Endothelial cell (in vitro differentiated cells): ENCODE measurements around the gene TRMT11. TPM values are rescaled to one million over a fixed set of nuclear protein-coding genes. Genes with fewer than 3 reads are reported as not detected.
"Not testable (repeated sequence)": the region's sequence is repeated elsewhere in the genome, so short reads cannot be mapped to it uniquely, and the experiment has no call there.

Experiments
- DNase-seq: peaks from one replicate; pipeline ENCODE4 v3.0.0; 2021; ENCODE audit warnings: low spot score
- H3K27ac Mint-ChIP-seq: one replicate; pipeline ENCODE4 v1.8.0; 2021; ENCODE audit warnings: mixed read lengths, inconsistent platforms; ENCODE audit not compliant: unreplicated experiment
- H3K27me3 Mint-ChIP-seq: one replicate; pipeline ENCODE4 v1.8.0; 2021; ENCODE audit warnings: mild to moderate bottlenecking, moderate library complexity, mixed read lengths, inconsistent platforms; ENCODE audit not compliant: unreplicated experiment
- H3K36me3 Mint-ChIP-seq: one replicate; pipeline ENCODE4 v1.8.0; 2021; ENCODE audit warnings: mild to moderate bottlenecking, low read depth, mixed read lengths, inconsistent platforms; ENCODE audit not compliant: unreplicated experiment
- H3K4me1 Mint-ChIP-seq: one replicate; pipeline ENCODE4 v1.8.0; 2021; ENCODE audit warnings: mild to moderate bottlenecking, mixed read lengths, inconsistent platforms; ENCODE audit not compliant: unreplicated experiment
- H3K4me3 Mint-ChIP-seq: one replicate; pipeline ENCODE4 v1.8.0; 2021; ENCODE audit warnings: mild to moderate bottlenecking, mixed read lengths, inconsistent platforms; ENCODE audit not compliant: unreplicated experiment
- H3K9me3 Mint-ChIP-seq: one replicate; pipeline ENCODE4 v1.8.0; 2021; ENCODE audit warnings: mixed read lengths, inconsistent platforms; ENCODE audit not compliant: unreplicated experiment
- total RNA-seq: library from RNA; stranded (reverse); fragmentation: NEBNext Ultra II Directional; extraction: Animal tissue kit (Norgen Biotek cat#: 25700); gene quantifications from one replicate; pipeline ENCODE4 v1.2.1, GENCODE V29; 2021; ENCODE audit not compliant: unreplicated experiment
- TF ChIP-seq, protein P1 (sequence below): fragments of 200-600 bp; sonication (generic); IDR thresholded peaks from one replicate; pipeline ENCODE4 v1.5.0; 2021; ENCODE audit warnings: antibody characterized with exemption; ENCODE audit not compliant: unreplicated experiment

TRMT11 gene
- total RNA-seq, 1 donor from 2014 or later, result 9.6 TPM

DNA sequence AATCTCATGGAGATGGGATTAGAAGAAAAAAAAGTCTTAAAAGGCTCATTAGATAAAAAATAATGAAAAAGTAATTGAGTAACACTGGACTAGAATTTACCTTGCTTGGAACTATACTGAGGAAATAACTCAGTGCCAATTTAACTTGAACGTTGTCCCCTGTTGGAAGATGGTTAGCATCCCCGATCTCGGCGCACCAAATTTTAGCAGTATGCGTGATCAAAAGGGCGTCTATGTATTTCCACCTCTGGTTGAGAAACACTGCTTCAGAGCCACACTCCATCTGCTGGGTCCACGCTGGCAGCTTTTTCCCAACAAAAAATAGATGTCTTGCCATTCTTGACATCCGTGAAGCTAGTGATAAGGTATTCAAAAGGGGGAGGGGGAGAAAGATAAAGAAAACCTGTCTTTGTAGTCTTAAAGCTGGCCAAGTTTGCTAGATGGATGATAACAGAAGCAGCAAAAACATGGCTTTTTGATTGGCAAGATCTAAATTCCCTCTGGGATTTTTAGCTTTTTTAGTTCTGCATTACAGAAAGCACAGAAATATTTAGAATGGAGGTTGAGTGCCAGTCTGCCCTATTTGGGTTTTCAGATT, 23.3 kb upstream of the TRMT11 start:
- Mint-ChIP-seq H3K9me3 (no peaks in the 10 kb centered on the region), H3K36me3 (no peaks in the 10 kb centered on the region), H3K4me3 (no peak overlapping the region), H3K27me3 (no peaks in the 10 kb centered on the region), H3K27ac (no peak overlapping the region), H3K4me1 (no peaks in the 10 kb centered on the region)
- no peak for DNase-seq
- TF ChIP-seq, protein P1, sequence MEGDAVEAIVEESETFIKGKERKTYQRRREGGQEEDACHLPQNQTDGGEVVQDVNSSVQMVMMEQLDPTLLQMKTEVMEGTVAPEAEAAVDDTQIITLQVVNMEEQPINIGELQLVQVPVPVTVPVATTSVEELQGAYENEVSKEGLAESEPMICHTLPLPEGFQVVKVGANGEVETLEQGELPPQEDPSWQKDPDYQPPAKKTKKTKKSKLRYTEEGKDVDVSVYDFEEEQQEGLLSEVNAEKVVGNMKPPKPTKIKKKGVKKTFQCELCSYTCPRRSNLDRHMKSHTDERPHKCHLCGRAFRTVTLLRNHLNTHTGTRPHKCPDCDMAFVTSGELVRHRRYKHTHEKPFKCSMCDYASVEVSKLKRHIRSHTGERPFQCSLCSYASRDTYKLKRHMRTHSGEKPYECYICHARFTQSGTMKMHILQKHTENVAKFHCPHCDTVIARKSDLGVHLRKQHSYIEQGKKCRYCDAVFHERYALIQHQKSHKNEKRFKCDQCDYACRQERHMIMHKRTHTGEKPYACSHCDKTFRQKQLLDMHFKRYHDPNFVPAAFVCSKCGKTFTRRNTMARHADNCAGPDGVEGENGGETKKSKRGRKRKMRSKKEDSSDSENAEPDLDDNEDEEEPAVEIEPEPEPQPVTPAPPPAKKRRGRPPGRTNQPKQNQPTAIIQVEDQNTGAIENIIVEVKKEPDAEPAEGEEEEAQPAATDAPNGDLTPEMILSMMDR, result no peak

DNA sequence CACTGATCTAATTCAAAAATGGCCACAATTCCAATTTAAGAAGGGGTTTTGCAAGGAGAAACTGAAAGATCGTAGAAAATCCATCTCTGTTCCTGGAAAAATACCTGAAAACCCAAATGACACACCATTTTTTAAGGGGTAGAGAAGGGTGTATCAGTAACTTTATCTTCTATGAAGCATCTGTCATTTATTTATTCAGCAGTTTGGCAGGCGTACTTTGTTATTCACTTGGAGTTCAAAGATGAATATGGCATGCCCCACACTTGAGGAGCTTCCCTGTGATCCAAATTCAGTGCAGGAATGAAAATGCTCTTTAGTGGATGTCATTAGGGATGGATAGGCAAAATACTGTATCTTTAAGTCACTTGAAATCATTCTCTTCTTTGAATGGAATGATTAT, 22.5 kb upstream of the TRMT11 start:
- Mint-ChIP-seq H3K36me3 (no peaks in the 10 kb centered on the region), H3K27ac (no peak overlapping the region), H3K9me3 (no peaks in the 10 kb centered on the region), H3K4me1 (no peaks in the 10 kb centered on the region), H3K4me3 (no peak overlapping the region), H3K27me3 (peaks cover 1% of the 10 kb centered on the region)
- DNase-seq, result no peak
- TF ChIP-seq, protein P1, result no peak

DNA sequence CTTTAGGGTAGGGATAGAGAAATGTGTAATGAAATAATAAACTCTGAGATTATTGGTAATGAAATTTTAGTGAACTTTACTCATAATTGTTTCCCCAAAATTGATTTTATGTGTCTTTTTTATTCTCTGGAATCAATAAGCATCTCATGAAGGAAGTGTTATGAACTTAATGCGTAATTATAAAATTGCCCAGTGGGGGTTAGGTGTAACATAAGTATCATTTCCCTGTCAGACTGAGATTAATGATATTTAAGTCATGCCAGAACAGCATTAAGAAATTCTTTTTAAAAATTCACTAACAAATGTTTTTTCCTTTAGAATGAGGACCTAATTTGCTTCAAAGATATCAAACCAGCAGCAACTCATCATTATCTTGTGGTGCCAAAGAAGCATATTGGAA, 19.8 kb upstream of the TRMT11 start:
- no peaks in the 10 kb centered on the region for H3K36me3 Mint-ChIP-seq
- H3K4me3 Mint-ChIP-seq, result no peak overlapping the region
- no peaks in the 10 kb centered on the region for H3K9me3 Mint-ChIP-seq
- no peak overlapping the region for H3K27ac Mint-ChIP-seq
- peaks cover 1% of the 10 kb centered on the region for H3K27me3 Mint-ChIP-seq
- H3K4me1 Mint-ChIP-seq, result no peaks in the 10 kb centered on the region
- DNase-seq, result no peak
- TF ChIP-seq, protein P1, result no peak

DNA sequence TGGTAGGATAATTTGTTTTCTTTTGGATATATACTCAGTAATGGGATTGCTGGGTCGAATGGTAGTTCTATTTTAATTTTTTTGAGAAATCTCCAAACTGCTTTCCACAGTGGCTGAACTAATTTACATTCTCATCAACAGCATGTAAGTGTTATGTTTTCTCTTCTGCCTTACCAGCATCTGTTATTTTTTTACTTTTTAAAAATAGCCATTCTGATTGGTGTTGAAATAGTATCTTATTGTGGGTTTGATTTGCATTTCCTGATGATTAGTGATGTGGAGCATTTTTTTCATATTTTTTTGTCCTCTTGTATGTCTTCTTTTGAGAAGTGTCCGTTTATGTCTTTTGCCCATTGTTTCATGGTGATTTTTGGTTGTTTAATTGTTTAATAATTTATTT, 17.8 kb upstream of the TRMT11 start:
- no peaks in the 10 kb centered on the region for H3K4me1 Mint-ChIP-seq
- TF ChIP-seq, protein P1, result no peak

DNA sequence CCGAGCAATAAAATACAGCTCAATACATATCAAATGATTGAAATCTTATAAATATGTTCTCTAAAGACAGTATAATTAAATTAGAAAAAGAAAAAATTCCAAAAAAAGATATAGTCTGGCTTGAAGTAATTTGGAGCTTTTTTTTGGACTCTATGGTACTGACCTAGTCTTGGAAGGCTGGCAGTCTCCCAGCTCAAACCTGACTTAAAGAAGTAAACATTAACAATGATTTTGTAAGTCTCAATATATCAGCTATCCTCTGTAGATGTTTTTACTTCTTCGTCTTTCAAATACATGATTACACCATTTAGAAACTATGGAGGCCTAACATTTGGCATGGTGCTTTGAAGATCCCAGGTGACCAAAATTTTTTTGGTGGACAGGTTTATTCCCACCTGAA, 15.6 kb upstream of the TRMT11 start:
- DNase-seq, result no peak
- no peaks in the 10 kb centered on the region for H3K4me1 Mint-ChIP-seq
- no peak overlapping the region for H3K27ac Mint-ChIP-seq
- peaks cover 3% of the 10 kb centered on the region for H3K27me3 Mint-ChIP-seq
- H3K4me3 Mint-ChIP-seq, result no peak overlapping the region
- H3K9me3 Mint-ChIP-seq, result no peaks in the 10 kb centered on the region
- TF ChIP-seq, protein P1, result no peak
- H3K36me3 Mint-ChIP-seq, result no peaks in the 10 kb centered on the region

More for the DNA sequence above, 17.8 kb upstream of the TRMT11 start:
- DNase-seq, result no peak
- Mint-ChIP-seq H3K27me3 (peaks cover 2% of the 10 kb centered on the region), H3K9me3 (no peaks in the 10 kb centered on the region), H3K27ac (no peak overlapping the region), H3K36me3 (no peaks in the 10 kb centered on the region), H3K4me3 (no peak overlapping the region)

DNA sequence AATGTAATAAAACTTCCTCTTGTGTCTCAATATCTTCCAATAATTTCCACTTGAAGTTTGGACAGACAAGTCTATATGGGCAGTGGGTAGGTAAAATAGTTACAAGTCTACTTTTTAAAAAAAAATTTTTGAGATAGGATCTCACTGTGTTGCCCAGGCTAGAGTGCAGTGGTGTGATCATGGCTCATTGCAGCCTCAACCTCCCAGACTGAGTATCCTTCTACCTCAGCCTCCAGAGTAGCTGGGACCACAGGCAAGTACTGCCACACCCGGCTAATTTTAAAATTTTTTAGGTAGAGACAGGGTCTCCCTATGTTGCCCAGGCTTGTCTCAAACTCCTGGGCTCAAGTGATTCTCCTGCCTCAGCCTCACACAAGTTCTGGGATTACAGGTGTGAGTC, 13.9 kb upstream of the TRMT11 start:
- not testable (repeated sequence) for H3K27me3 Mint-ChIP-seq, H3K4me3 Mint-ChIP-seq, DNase-seq, H3K4me1 Mint-ChIP-seq, H3K27ac Mint-ChIP-seq, H3K36me3 Mint-ChIP-seq, H3K9me3 Mint-ChIP-seq
